GM21423 (cell line): ENCODE data around the gene RAVER1.
"Not testable (repeated sequence)": the region's sequence is repeated elsewhere in the genome, so short reads cannot be mapped to it uniquely, and the experiment has no call there.

ENCODE experiments used
- ATAC-seq: cut with Tn5 transposase; IDR thresholded peaks from one replicate; pipeline ENCODE4 v1.9.1; 2021; ENCODE audit warnings: mild to moderate bottlenecking, moderate library complexity; ENCODE audit not compliant: unreplicated experiment

Gene RAVER1

GRCh38 chr19:10291554-10292205 is 41.6 kb downstream of the RAVER1 start:
- ATAC-seq: no peak

GRCh38 chr19:10290876-10291553 is 42.3 kb downstream of the RAVER1 start:
- no peak for ATAC-seq

- no peak for ATAC-seq
Measured at GRCh38 chr19:10290357-10290875, 42.9 kb downstream of the RAVER1 start.

- no peak for ATAC-seq
Measured at GRCh38 chr19:10289836-10290356, 43.4 kb downstream of the RAVER1 start, which contains the start of gene ICAM5. TSS of gene ICAM5 (plus strand) at chr19:10289952. CDS start at chr19:10290044, 92 bp downstream.

- ATAC-seq: no peak
Measured at GRCh38 chr19:10289167-10289835, 44.0 kb downstream of the RAVER1 start.

GRCh38 chr19:10288662-10289166 is 44.6 kb downstream of the RAVER1 start:
- no peak for ATAC-seq

- no peak for ATAC-seq
Measured at GRCh38 chr19:10286803-10287737, 46.3 kb downstream of the RAVER1 start, which contains the start of gene ICAM4. TSS of gene ICAM4 (plus strand) at chr19:10286955. CDS start at chr19:10287013, 58 bp downstream.

- ATAC-seq: no peak
Measured at GRCh38 chr19:10285393-10285792, 47.9 kb downstream of the RAVER1 start.

GRCh38 chr19:10284960-10285278 is 48.4 kb downstream of the RAVER1 start:
- no peak for ATAC-seq

GRCh38 chr19:10284065-10284959 is 49.0 kb downstream of the RAVER1 start:
- no peak for ATAC-seq

- ATAC-seq: no peak
Measured at GRCh38 chr19:10283301-10284064, 49.8 kb downstream of the RAVER1 start.

- not testable (repeated sequence) for ATAC-seq
Measured at GRCh38 chr19:10282043-10282442, 51.3 kb downstream of the RAVER1 start.

- no peak for ATAC-seq
Measured at GRCh38 chr19:10279737-10280442, 53.4 kb downstream of the RAVER1 start.

GRCh38 chr19:10278935-10279334 is 54.4 kb downstream of the RAVER1 start:
- ATAC-seq: no peak

- no peak for ATAC-seq
Measured at GRCh38 chr19:10277795-10278589, 55.3 kb downstream of the RAVER1 start.

GRCh38 chr19:10274589-10274988 is 58.7 kb downstream of the RAVER1 start:
- ATAC-seq: no peak

- peak; percentile 19 for ATAC-seq
Measured at GRCh38 chr19:10271543-10272086, 61.7 kb downstream of the RAVER1 start.
